ENCODE results near the gene PITPNM3. TPM values are rescaled to one million over a fixed set of nuclear protein-coding genes. Genes with fewer than 3 reads are reported as not detected.
A peak's percentile ranks its signal among the peaks of the same experiment; 100 is the strongest.

The PITPNM3 gene
- total and polyA plus RNA-seq, 11 donors: 0.16 to 1.7 (median 0.33) TPM

GRCh38 chr17:6465206-6466003, 91.0 kb downstream of the PITPNM3 start:
- H3K27ac ChIP-seq: no peak overlapping the region
- H3K9me3 ChIP-seq: peaks cover 0 to 8% (median 0%) of the 10 kb centered on the region in 12 donors
- no peak overlapping the region for H3K4me3 ChIP-seq
- H3K4me1 ChIP-seq: no peaks in the 10 kb centered on the region
- no peak for ATAC-seq
- H3K27me3 ChIP-seq: no peaks in the 10 kb centered on the region
- intact Hi-C loops (cut with DNase I): loop anchor here in 1 of 10 donors (5.0 kb wide), 1 partner anchor 107 kb away; no protein-coding TSS in a partner anchor
- peak in 1 of 5 donors; percentile 24 for DNase-seq
- 66 to 74% (median 72%) methylated on average over 19 of the region's 19 CpGs for WGBS, 4 donors
- no peak for TF ChIP-seq POLR2A (IDR thresholded peaks at IDR 0.05)
- TF ChIP-seq, protein P1, sequence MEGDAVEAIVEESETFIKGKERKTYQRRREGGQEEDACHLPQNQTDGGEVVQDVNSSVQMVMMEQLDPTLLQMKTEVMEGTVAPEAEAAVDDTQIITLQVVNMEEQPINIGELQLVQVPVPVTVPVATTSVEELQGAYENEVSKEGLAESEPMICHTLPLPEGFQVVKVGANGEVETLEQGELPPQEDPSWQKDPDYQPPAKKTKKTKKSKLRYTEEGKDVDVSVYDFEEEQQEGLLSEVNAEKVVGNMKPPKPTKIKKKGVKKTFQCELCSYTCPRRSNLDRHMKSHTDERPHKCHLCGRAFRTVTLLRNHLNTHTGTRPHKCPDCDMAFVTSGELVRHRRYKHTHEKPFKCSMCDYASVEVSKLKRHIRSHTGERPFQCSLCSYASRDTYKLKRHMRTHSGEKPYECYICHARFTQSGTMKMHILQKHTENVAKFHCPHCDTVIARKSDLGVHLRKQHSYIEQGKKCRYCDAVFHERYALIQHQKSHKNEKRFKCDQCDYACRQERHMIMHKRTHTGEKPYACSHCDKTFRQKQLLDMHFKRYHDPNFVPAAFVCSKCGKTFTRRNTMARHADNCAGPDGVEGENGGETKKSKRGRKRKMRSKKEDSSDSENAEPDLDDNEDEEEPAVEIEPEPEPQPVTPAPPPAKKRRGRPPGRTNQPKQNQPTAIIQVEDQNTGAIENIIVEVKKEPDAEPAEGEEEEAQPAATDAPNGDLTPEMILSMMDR (IDR thresholded peaks at IDR 0.05): no peak
- no peaks in the 10 kb centered on the region for H3K36me3 ChIP-seq

GRCh38 chr17:6464446-6465041, 91.8 kb downstream of the PITPNM3 start:
- intact Hi-C loops (cut with DNase I): loop anchor here in 1 of 10 donors (5.0 kb wide), 1 partner anchor 108 kb away; no protein-coding TSS in a partner anchor
- Histone ChIP-seq H3K27ac (no peak overlapping the region), H3K27me3 (no peaks in the 10 kb centered on the region), H3K9me3 (peaks cover 0 to 8% (median 0%) of the 10 kb centered on the region in 12 donors), H3K36me3 (no peaks in the 10 kb centered on the region), H3K4me1 (no peaks in the 10 kb centered on the region), H3K4me3 (no peak overlapping the region)
- TF ChIP-seq, protein P1 (IDR thresholded peaks at IDR 0.05): no peak
- TF ChIP-seq POLR2A (IDR thresholded peaks at IDR 0.05): no peak
- ATAC-seq (no peak), DNase-seq (peak in 1 of 5 donors; percentile 41)
- 88 to 92% (median 90%) methylated on average over 14 of the region's 14 CpGs for WGBS, 4 donors

DNA sequence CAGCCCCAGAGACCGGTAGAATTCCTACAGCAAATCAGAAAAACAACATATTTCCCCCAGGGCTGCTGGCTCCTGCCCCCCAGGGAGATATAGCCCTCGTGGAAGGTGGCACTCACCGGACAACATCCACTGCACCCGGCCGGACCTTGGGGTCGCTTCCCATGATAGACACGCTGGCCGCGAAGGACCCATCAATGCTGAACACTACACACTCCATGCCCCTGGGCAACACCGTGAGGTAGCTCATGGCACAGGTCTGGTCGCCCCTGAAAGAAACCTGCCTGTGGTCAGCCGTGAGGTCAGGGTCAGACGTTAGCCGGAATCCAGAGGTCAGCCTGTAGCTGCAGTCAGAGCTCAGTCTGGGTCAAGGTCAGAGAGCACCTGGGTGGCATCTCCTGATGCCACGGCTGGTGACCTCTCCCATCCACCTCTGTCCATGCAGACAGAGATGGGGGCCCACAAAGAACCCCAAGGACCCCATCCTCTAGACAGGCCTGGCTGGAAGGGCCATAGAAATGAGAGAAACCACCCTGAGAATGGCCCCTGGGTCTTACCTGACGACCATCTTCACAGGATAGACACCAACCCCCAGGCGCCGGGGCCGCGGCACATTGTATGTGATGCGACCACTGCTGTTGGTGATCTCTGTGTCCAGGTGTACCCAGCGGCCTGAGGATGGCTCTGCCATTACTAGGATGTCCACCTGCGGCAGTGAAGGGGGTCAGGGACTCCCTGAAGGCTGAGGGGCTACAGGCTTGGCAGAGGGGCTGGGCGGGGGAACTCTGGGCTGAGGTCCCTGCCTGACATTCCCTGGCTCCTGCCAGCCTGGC, 92.5 kb downstream of the PITPNM3 start:
- no peak for DNase-seq
- no peaks in the 10 kb centered on the region for H3K36me3 ChIP-seq
- H3K9me3 ChIP-seq: peaks cover 0 to 8% (median 0%) of the 10 kb centered on the region in 12 donors
- no peak overlapping the region for H3K27ac ChIP-seq
- no peak overlapping the region for H3K4me3 ChIP-seq
- peaks cover 0 to 4% (median 0%) of the 10 kb centered on the region in 9 donors for H3K27me3 ChIP-seq
- intact Hi-C loops (cut with DNase I): no loop called here
- TF ChIP-seq POLR2A (IDR thresholded peaks at IDR 0.05): no peak
- TF ChIP-seq, protein P1 (IDR thresholded peaks at IDR 0.05): no peak
- no peak for ATAC-seq
- H3K4me1 ChIP-seq: no peaks in the 10 kb centered on the region
- 88 to 93% (median 90%) methylated on average over 22 to 24 of the region's 24 CpGs for WGBS, 4 donors

Measured in heart left ventricle (tissue), 16 donors.